ENCODE data around the gene PSMB7.
A peak's percentile ranks its signal among the peaks of the same experiment; 100 is the strongest.

PSMB7 gene

GRCh38 chr9:124363326-124364096, 51.7 kb downstream of the PSMB7 start:
- peaks cover 55% of the 10 kb centered on the region for H3K4me1 Mint-ChIP-seq
- ATAC-seq (no peak), DNase-seq (no peak)
- no peaks in the 10 kb centered on the region for H3K9me3 Mint-ChIP-seq
- peak overlapping the region in 1 of 2 donors; percentile 48 for H3K27ac Mint-ChIP-seq
- no peak overlapping the region for H3K4me3 Mint-ChIP-seq
- H3K27me3 Mint-ChIP-seq = no peaks in the 10 kb centered on the region

- H3K9me3 Mint-ChIP-seq = no peaks in the 10 kb centered on the region
- H3K27ac Mint-ChIP-seq = no peak overlapping the region
- DNase-seq = no peak
- ATAC-seq = no peak
- H3K27me3 Mint-ChIP-seq = no peaks in the 10 kb centered on the region
- no peak overlapping the region for H3K4me3 Mint-ChIP-seq
- H3K4me1 Mint-ChIP-seq = peaks cover 51% of the 10 kb centered on the region
These were observed 54.1 kb downstream of the PSMB7 start for GRCh38 chr9:124361128-124361527.

GRCh38 chr9:124359855-124360678, 55.2 kb downstream of the PSMB7 start:
- ATAC-seq (no peak), DNase-seq (no peak)
- Mint-ChIP-seq H3K4me1 (peaks cover 47% of the 10 kb centered on the region), H3K27ac (peak overlapping the region; percentile 77 to 92), H3K4me3 (no peak overlapping the region), H3K9me3 (no peaks in the 10 kb centered on the region), H3K27me3 (no peaks in the 10 kb centered on the region)

- Mint-ChIP-seq H3K4me3 (no peak overlapping the region), H3K27me3 (no peaks in the 10 kb centered on the region), H3K27ac (no peak overlapping the region), H3K4me1 (peaks cover 43% of the 10 kb centered on the region), H3K9me3 (no peaks in the 10 kb centered on the region)
- no peak for ATAC-seq
- no peak for DNase-seq
These were observed 55.8 kb downstream of the PSMB7 start for GRCh38 chr9:124359426-124359825.

GRCh38 chr9:124358631-124359030, 56.6 kb downstream of the PSMB7 start:
- Mint-ChIP-seq H3K4me3 (no peak overlapping the region), H3K4me1 (peaks cover 43% of the 10 kb centered on the region), H3K27me3 (no peaks in the 10 kb centered on the region), H3K9me3 (no peaks in the 10 kb centered on the region), H3K27ac (no peak overlapping the region)
- ATAC-seq (no peak), DNase-seq (no peak)

GRCh38 chr9:124357721-124358361, 57.4 kb downstream of the PSMB7 start:
- DNase-seq (no peak), ATAC-seq (no peak)
- H3K9me3 Mint-ChIP-seq = no peaks in the 10 kb centered on the region
- H3K27ac Mint-ChIP-seq = peak overlapping the region; percentile 46 to 54
- no peak overlapping the region for H3K4me3 Mint-ChIP-seq
- H3K4me1 Mint-ChIP-seq = peaks cover 43% of the 10 kb centered on the region
- H3K27me3 Mint-ChIP-seq = no peaks in the 10 kb centered on the region

- no peak for DNase-seq
- Mint-ChIP-seq H3K4me3 (no peak overlapping the region), H3K27me3 (no peaks in the 10 kb centered on the region), H3K4me1 (peaks cover 43% of the 10 kb centered on the region), H3K27ac (peak overlapping the region in 1 of 2 donors; percentile 75), H3K9me3 (no peaks in the 10 kb centered on the region)
- ATAC-seq = no peak
These were observed 58.4 kb downstream of the PSMB7 start for GRCh38 chr9:124356745-124357390.

DNA sequence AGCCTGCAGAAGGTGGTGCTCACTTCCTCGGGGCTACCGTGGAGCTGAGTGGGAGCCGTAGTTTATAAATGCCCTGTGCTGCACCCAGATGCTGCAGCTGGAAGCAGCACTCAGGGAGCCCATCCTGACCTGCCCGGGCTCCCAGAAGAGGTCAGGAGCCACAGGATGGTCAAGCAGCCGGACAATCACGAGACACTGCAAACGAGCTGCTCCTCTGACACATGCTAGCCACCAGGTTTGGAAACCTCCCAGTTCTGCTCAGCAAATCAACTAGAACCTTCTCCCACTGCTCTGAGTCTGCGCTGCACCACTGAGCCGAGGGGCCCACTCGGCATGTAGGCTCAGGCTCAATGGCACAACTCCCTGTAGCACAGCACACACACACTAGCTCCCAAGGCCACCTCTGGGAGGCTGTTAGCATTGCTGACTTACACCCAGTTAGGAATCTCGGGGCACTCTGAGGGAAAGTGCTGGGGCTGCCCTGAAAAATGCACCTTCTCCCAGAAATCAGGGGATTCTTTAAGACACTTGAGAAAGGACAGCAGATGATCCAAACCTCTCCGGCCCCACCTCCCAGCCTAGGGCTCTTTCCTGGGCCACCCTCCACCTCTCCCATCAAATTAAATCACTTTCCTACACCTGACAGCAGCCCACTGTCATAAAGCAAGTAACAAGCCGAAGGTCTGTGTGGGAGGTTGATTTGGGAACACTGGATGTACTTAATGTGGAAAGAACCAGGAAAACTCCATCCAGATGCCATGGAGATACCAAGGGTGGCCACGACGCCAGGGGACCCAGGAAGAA, 59.1 kb downstream of the PSMB7 start:
- Mint-ChIP-seq H3K27ac (peak overlapping the region in 1 of 2 donors; percentile 77), H3K4me3 (no peak overlapping the region), H3K9me3 (no peaks in the 10 kb centered on the region), H3K4me1 (peaks cover 42% of the 10 kb centered on the region), H3K27me3 (no peaks in the 10 kb centered on the region)
- ATAC-seq = no peak
- no peak for DNase-seq

GRCh38 chr9:124355039-124355940, 60.0 kb downstream of the PSMB7 start:
- ATAC-seq (no peak), DNase-seq (no peak)
- Mint-ChIP-seq H3K4me1 (peaks cover 33% of the 10 kb centered on the region), H3K9me3 (no peaks in the 10 kb centered on the region), H3K4me3 (no peak overlapping the region), H3K27ac (peak overlapping the region in 1 of 2 donors; percentile 35), H3K27me3 (no peaks in the 10 kb centered on the region)

- Mint-ChIP-seq H3K27me3 (no peaks in the 10 kb centered on the region), H3K27ac (peak overlapping the region in 1 of 2 donors; percentile 35), H3K4me3 (no peak overlapping the region), H3K9me3 (no peaks in the 10 kb centered on the region), H3K4me1 (peaks cover 25% of the 10 kb centered on the region)
- ATAC-seq (no peak), DNase-seq (no peak)
These were observed 60.8 kb downstream of the PSMB7 start for GRCh38 chr9:124354346-124355038.

DNA sequence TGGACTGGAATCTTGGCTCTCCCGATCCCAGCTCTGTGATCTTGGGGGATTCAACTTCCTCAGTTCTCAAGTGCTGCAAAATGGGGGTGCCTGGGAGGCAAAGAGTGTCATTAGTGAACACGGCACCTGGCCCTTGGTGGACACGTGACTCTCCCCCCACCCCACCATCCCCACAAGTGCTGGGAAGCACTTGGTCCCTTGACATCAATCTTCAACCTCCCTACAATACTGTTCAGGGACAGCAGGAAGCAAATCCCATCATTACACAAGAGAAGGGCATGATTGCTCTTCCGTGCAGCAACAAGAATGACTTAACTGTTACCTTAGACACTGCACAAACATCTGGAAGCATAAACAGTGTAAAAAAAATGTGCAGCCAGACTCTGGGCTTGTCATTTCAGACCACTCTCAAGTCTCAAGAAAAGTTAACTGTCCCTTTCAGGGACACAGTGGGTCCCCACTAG, 61.4 kb downstream of the PSMB7 start:
- Mint-ChIP-seq H3K27me3 (no peaks in the 10 kb centered on the region), H3K9me3 (no peaks in the 10 kb centered on the region), H3K27ac (peak overlapping the region in 1 of 2 donors; percentile 21), H3K4me1 (peaks cover 21% of the 10 kb centered on the region), H3K4me3 (no peak overlapping the region)
- DNase-seq (no peak), ATAC-seq (no peak)

DNA sequence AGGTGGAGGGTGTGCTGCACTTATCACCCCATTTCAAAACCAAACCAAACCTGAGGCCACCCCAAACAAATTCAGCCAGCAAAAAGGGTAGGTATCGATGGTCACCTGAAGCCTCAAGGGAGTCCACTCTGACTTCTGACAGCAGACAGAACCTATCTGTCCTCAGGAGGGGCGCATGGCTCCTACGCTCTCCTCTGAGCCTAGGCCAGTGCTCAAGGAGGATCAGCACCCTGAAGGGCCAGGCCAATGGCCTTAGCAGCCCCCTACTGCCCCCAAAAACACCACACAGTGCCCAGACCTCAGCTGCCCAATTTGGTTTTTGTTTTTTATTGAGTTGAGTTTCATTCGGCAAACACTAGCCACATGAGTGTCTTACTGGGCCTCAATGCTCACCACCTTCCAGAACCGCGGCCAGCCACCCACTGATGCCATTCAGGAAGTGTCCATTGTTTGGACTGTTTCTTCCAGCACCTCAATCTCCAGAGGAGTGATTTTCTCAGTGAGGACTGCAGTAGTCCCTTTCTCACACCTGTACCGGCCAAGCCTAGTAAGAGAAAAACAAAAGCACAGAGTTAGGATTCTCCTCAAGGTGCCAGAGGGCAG, 62.0 kb downstream of the PSMB7 start:
- Mint-ChIP-seq H3K4me1 (peaks cover 15% of the 10 kb centered on the region), H3K9me3 (no peaks in the 10 kb centered on the region), H3K27ac (peak overlapping the region in 1 of 2 donors; percentile 21), H3K27me3 (no peaks in the 10 kb centered on the region), H3K4me3 (no peak overlapping the region)
- DNase-seq (no peak), ATAC-seq (no peak)

- ATAC-seq (no peak), DNase-seq (no peak)
- H3K27ac Mint-ChIP-seq = no peak overlapping the region
- H3K4me1 Mint-ChIP-seq = peaks cover 9% of the 10 kb centered on the region
- no peak overlapping the region for H3K4me3 Mint-ChIP-seq
- H3K9me3 Mint-ChIP-seq = no peaks in the 10 kb centered on the region
- no peaks in the 10 kb centered on the region for H3K27me3 Mint-ChIP-seq
These were observed 62.6 kb downstream of the PSMB7 start for GRCh38 chr9:124352616-124353015.
